ENCODE results near the gene KRTCAP2.
"Not testable (repeated sequence)": the region's sequence is repeated elsewhere in the genome, so short reads cannot be mapped to it uniquely, and the experiment has no call there.

GRCh38 chr1:155162631-155163030 lies 10.5 kb downstream of the KRTCAP2 start:
- not testable (repeated sequence) for TF ChIP-seq CTCF, POLR2A (IDR thresholded peaks at IDR 0.05)
